ENCODE results near the gene CCDC172.
"Not testable (repeated sequence)": the region's sequence is repeated elsewhere in the genome, so short reads cannot be mapped to it uniquely, and the experiment has no call there.

Gene CCDC172

DNA sequence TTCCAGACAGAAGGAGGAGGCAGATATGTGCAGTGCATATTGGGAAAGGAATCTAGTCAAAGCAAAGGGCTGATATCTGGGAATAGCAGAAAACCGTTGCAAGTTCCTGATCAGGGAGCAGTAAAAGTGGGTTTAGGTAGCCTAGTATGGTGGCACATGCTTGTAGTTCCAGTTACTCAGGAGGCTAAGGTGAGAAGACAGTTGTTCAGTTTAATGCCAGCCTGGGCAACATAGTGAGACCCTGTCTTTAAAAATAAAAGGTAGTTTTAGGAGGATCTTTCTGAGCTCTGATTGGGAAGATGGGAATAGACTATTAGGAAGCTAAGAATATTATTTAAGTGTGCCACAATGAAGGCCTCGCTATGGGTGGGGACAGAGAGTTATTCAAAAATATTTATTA lies 1.7 kb downstream of the CCDC172 start:
- DNase-seq (ENCODE audit: low read depth, low spot score): no peak
- no peak overlapping the region for H3K4me3 ChIP-seq (ENCODE audit: low read length)

DNA sequence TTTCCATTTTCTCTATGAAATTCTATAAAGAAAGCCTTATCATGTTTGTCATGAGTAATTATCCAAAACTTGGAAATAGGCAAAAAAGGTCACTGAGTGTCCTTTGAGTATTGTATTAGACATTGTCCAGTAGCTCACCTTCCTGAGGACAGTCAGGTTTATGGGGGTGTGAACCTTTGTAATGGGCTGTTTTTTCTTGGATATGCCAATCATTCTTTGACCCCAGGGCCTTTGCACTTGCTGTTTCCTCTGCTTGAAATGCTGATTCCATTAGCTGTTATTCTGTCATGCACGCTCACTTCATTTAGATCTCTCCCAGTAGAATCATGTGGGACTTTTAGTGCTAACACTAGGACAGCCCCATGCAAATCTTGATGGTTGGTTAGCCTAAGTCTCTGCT lies 4.9 kb downstream of the CCDC172 start:
- H3K4me3 ChIP-seq (ENCODE audit: low read length): no peak overlapping the region
- DNase-seq (ENCODE audit: low read depth, low spot score): no peak

DNA sequence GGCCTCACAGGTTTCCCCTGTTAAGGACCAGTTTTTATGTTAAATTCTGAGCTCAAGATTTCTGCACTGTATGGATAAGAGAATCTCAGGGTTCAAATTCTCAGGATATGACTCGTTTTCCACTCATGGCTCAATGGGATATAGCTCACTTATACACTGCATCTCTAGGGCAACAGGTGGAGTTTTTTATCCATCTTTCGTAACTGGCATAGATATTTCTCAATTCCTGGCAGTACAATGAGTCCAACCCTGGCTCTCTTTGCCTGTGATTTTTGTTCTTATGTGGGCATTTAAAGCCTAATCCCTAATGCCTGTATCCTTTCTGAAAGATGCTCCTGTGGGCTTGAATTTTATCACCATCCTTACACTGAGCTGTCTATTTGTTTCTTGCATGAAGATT lies 7.6 kb downstream of the CCDC172 start:
- no peak for DNase-seq (ENCODE audit: low read depth, low spot score)
- no peak overlapping the region for H3K4me3 ChIP-seq (ENCODE audit: low read length)

DNA sequence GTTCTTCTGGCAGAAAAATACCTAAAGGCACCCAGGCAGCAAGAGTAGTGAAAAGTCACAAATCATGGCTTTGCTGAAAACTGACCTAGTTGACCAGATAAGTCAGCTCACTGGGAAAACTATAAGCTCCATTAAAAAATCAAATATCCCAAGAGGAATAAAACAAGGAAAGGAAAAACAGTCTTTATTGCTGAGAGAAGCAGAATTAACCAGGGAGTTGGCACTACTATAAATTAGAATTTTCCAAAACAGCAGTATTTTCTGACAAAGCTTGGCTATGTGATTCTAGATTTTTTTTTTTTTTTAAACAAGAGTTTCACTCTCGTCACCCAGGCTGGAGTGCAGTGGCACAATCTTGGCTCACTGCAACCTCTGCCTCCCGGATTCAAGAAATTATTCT lies 12.6 kb downstream of the CCDC172 start:
- no peak for DNase-seq (ENCODE audit: low read depth, low spot score)
- H3K4me3 ChIP-seq (ENCODE audit: low read length): no peak overlapping the region

DNA sequence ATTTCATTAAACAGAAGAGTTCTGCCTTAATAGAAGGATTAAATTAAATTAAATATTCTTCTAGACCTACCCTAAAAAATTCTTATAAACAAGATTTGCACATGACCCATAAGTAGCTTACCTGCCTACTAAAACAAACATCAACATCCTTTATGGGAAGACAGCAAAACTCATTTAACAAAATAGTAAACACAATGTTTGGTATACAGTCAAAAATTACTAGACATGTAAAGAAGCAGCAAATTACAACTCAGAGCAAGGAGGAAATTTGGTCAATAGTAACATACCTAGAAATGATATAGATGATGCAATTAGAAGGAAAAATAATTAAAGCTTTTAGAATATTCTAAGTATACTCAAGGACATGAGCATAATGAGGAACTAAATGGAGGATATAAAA lies 27.9 kb downstream of the CCDC172 start:
- no peak for DNase-seq (ENCODE audit: low read depth, low spot score)
- H3K4me3 ChIP-seq (ENCODE audit: low read length): no peak overlapping the region

DNA sequence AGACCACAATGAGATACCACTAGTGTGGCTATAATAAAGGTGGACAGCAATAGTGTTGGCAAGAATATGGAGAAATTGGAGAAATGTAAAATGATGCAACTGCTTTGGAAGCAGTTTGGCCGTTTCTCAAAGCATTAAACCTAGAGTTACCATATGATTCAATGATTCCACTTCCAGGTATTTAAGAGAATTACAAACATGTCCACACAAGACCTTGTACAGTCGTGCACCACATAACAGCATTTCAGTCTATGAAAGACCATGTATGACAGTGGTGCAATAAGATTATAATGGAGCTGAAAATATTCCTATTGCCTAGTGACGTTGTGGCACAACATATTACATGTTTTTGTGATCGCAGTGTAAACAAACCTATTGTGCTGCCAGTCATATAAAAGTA lies 29.6 kb downstream of the CCDC172 start:
- no peak for DNase-seq (ENCODE audit: low read depth, low spot score)
- no peak overlapping the region for H3K4me3 ChIP-seq (ENCODE audit: low read length)

DNA sequence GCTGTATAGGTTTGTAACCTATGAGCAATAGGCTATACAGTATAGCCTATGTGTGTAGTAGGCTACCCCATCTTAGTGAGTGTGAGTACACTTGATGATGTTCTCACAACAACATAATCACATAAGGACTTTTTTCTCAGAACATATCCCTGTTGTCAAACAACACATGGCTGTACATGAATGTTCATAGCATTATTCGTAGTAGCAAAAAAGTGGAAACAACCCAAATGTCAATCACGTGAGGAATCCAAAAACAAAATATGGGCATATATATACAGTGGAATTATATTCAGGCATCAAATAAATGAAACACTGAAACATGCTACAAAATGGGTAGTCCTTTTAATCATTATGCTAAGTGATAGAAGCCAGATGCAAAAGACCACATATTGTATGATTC lies 31.1 kb downstream of the CCDC172 start:
- H3K4me3 ChIP-seq (ENCODE audit: low read length): no peak overlapping the region
- no peak for DNase-seq (ENCODE audit: low read depth, low spot score)

DNA sequence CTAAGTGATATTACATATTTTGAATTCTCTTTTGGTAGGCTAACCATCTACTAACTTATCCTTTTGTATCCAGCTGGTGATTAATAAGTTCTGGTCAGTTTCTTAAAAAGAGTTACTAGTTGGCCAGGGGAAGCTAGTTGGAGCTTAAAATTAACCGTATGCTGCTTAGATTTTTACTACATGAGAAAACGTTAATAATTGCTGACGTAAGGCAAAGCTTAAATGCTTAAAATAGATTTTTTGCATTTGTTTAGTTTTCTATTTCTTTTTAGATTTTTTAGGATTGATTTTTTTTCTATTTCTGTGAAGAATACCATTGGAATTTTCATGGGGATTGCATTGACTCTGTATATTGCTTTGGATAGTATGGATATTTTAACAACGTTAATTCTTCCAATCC lies 32.6 kb downstream of the CCDC172 start:
- H3K4me3 ChIP-seq (ENCODE audit: low read length): no peak overlapping the region
- DNase-seq (ENCODE audit: low read depth, low spot score): no peak

DNA sequence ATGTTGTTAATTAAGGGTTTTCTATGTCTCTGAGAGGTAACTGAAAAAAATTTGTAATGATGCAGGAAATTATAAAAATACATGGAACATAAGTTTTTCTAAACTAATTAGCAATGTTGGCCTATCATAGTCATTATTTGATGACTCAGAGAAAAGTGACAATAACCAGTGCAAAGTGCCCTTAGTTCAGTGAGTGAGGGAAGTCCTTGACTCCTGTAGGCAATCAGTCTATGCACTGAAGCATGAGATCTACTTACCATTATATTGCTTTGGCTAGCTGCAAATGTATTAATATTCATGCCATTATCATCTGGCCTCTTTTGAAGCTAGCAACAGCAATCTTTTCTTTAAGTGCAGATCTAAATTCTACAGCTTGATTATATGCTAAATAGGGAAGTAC lies 40.6 kb downstream of the CCDC172 start:
- DNase-seq (ENCODE audit: low read depth, low spot score): no peak
- H3K4me3 ChIP-seq (ENCODE audit: low read length): no peak overlapping the region

DNA sequence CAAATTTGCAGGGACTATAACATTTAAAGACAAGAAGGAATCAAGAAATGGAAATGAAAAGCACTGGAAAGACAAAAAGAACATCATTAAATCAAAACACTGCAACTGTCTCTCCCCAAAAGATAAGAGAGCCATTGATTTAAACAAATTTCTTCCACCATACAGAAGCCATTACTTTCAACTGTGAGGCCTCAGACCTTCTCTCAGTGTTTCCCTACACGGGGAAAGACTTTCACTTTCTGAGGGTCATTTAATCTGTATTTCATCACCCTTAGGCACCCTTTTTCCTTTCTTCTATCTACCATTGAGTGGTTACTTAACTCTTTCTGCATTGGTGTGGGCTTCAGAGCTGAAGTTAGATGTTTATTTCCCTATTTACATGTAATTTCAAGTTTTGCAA lies 47.5 kb downstream of the CCDC172 start:
- no peak for DNase-seq (ENCODE audit: low read depth, low spot score)
- H3K4me3 ChIP-seq (ENCODE audit: low read length): no peak overlapping the region

DNA sequence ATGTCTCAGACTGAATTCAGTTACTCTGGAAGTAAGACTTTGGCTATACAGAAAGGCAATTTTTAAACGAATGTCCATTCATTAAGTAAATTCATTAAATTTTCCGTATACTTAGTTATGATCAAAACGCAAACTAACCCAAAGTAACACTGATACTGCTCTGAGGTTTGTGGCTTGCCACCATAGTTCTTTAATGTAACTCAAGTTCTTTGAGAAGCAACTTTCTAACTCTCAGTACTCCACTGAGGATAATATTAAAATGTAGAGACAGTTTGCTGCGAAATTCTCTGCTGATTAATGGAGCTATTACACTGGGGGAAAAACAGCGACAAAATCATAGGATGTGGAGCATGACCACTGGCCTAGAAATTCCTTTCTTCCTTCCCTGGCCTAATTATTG lies 58.0 kb downstream of the CCDC172 start:
- no peak overlapping the region for H3K4me3 ChIP-seq (ENCODE audit: low read length)
- peak; percentile 4 for DNase-seq (ENCODE audit: low read depth, low spot score)

DNA sequence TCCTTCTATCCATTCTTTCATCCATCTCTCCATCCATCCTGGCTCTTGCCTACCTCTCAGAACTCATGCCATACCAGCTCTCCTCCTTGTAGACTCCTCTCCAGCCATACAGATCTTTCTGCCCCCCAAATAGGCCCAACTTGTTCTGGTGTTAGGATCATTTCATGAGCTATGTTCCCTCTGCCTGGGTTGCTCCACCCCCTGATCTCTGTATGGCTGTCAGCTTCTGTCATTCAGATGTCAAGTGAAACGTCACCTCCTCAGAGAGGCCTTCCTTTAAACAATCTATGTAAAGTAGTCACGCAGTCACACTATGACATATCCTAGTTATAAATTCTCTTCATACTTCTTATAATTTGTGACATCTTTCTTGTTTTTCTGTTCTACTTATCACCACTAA lies 61.1 kb downstream of the CCDC172 start:
- no peak for DNase-seq (ENCODE audit: low read depth, low spot score)
- no peak overlapping the region for H3K4me3 ChIP-seq (ENCODE audit: low read length)

DNA sequence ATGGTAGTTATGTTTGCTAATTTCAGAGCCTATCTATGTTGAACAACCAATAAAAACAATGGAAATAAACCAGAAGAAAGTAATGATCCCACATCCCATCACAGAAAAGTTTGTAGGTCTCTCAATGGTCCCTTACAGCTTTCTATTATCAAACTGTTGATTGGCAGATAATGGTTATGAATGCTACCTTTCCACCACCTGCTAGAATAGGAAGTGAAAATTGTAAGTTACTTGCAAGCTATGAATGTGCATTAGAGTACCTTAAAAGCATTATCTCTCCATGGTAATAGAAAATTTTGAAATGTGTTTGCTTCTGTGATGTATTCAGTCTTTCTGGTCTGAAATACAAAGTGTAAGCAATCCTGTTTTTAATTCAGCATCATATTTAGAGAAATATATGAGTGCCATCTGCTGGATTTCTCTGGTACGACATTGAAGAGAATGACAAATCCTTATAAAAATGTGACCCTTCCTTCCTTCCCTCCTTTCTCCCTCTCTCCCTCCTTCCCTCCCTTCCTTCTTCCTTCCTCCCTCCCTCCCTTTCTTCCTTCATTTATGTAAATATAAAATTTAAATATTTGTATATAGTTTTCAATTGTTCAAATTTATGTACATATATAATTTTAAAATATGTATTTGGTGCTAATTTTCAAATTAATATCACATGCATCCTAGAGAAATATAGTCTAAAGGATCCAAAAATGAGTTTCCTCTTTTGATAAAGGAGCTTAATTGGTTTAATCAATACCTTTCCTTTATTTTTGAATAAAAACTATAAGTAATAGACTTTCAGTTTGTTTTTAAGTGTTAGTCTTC lies 62.0 kb downstream of the CCDC172 start:
- DNase-seq (ENCODE audit: low read depth, low spot score): peak; percentile 31
- no peak overlapping the region for H3K4me3 ChIP-seq (ENCODE audit: low read length)

DNA sequence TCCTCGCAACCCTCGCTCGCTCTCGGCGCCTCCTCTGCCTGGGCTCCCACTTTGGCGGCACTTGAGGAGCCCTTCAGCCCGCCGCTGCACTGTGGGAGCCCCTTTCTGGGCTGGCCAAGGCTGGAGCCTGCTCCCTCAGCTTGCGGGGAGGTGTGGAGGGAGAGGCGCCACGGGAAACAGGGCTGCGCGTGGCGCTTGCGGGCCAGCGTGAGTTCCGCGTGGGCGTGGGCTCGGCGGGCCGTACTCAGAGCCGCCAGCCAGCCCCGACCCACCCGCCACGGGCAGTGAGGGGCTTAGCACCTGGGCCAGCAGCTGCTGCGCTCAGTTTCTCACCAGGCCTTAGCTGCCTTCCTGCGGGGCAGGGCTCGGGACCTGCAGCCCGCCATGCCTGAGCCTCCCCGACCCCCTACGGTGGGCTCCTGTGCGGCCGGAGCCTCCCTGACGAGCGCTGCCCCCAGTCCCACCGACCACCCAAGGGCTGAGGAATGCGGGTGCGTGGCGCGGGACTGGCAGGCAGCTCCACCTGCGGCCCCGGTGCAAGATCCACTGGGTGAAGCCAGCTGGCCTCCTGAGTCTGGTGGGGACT lies 69.1 kb downstream of the CCDC172 start:
- H3K4me3 ChIP-seq (ENCODE audit: low read length); DNase-seq (ENCODE audit: low read depth, low spot score): not testable (repeated sequence)

DNA sequence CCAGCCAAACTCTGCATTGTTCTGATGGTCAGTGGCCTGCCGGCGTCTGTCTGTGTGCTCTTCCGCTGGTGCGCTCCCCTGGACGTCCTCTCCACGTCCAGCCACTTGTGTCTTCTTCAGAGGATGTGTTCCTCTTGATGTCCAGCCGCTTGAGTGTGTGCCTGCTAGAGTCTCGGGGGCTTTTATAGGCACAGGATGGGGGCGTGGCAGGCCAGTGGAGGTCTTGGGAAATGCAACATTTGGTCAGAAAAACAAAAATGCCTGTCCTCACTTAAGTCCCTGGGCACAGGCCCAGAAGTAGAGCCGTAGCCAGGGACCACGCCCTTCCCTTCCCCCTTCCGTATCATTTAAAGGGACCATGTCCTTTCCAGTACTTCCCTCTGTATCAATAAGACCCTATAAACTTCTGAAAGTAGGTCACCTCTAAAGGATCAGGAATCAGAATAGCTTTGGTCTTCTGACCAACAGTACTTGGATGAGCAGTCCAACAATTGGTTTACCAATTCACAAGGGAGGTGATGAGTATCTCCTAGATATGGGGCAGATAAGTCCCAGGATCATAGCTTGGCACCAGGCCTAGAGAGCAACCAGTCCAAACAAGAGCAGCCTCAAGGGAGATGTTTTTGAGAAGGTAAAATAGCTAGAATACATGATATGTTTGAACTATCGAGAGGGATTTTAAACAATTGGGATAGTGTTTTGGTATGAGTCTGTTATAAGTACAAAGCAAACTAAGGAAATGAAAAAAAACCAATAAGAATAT lies 71.2 kb downstream of the CCDC172 start:
- H3K4me3 ChIP-seq (ENCODE audit: low read length): no peak overlapping the region
- no peak for DNase-seq (ENCODE audit: low read depth, low spot score)

DNA sequence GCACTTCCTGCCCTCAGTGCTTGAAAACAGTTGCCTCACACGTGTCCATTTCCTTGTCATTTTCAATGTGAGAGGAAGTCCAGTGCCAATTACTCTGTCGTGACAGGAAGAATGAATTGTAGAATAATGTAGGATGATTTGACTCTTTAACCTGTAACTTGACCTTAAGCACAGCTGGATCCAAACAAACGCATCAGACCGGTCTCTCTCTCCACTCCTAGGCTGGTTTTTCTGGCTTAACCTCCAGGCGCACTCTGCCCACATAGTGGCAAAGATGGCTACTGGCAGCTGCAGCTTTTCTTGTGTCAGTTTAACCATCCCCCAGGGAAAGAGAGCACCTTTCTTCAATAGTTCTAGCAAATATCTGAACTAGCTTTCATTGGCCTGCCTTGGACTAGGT lies 74.0 kb downstream of the CCDC172 start:
- no peak for DNase-seq (ENCODE audit: low read depth, low spot score)
- no peak overlapping the region for H3K4me3 ChIP-seq (ENCODE audit: low read length)

DNA sequence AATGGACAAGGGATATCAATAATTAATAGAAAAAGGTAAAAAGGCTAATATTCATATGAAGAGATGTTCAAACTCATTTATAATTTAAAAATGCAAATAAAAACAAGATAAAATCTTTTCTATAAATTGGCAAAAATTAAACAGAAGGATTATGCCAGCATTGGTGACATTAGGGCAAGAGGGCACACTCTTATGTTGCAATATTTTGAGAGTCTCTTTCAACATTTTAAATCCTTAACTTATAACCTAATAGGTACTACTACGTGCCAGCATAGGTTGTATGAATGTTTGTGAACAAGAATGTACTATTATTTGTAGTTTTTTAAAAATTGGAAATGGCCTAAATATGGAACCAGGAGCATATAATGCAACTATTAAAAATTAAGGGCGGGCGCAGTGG lies 78.6 kb downstream of the CCDC172 start:
- no peak for DNase-seq (ENCODE audit: low read depth, low spot score)
- no peak overlapping the region for H3K4me3 ChIP-seq (ENCODE audit: low read length)

DNA sequence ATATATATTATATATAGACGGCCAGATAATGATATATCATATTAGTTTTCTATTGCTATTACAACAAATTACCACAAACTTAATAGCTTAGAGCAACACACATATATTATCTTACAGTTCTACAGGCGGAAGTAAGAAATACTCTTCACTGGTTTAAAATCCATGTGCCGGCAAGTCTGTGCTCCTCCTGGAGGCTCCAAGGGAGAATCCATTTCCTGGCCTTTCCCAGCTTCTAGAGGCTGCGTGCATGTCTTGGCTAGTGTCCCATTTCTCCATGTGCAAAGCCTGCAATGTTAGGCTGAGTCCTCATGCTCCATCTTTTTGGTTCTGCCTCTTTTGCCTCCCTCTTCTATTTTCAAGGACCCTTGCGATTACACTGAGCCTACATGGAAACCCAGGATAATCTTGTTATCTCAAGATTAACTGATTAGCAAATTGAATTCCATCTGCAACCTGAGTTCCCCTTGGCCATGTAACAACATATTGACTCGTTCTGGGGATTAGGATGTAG lies 79.5 kb downstream of the CCDC172 start:
- DNase-seq (ENCODE audit: low read depth, low spot score): no peak
- no peak overlapping the region for H3K4me3 ChIP-seq (ENCODE audit: low read length)

DNA sequence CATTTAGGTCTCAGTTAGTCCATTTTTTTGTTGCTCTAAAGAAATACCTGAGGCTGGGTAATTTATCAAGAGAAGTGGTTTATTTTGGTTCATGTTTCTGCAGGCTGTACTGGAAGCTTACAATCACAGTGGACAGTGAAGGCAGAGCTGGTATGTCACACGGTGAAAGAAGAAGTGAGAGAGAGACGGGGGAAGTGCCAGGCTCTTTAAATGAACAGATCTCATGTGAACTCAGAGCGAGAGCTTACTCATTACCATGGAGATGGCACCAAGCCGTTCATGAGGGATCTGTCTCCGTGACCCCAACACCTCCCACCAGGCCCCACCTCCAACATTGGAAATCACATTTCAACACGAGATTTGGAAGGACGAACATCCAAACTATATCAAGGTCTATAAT lies 84.5 kb downstream of the CCDC172 start:
- no peak overlapping the region for H3K4me3 ChIP-seq (ENCODE audit: low read length)
- no peak for DNase-seq (ENCODE audit: low read depth, low spot score)

DNA sequence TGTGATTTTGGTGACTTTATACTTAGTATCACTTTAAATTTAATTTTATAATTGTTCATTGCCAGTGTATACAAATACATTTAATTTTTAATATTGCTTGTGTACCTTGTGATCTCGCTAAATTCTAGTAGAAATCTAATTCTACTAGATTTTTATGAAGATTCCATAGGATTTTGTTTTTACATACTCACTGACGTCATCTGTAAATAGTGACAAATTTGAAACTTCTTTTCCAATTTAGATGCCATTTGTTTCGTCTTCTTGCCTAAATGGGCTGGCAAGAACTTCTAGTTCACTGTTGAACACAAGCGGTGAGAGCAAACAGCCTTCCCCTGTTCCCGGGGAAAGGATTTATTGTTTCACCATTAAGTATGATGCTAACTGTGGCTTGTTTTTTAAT lies 86.1 kb downstream of the CCDC172 start:
- DNase-seq (ENCODE audit: low read depth, low spot score): no peak
- H3K4me3 ChIP-seq (ENCODE audit: low read length): no peak overlapping the region
